ENCODE measurements around the gene SRGAP2C.
"Not testable (repeated sequence)": the region's sequence is repeated elsewhere in the genome, so short reads cannot be mapped to it uniquely, and the experiment has no call there.

The SRGAP2C gene

GRCh38 chr1:121361451-121362233, 176.9 kb downstream of the SRGAP2C start:
- FAIRE-seq; DNase-seq (ENCODE audit: insufficient read length, low spot score): not testable (repeated sequence)

DNA sequence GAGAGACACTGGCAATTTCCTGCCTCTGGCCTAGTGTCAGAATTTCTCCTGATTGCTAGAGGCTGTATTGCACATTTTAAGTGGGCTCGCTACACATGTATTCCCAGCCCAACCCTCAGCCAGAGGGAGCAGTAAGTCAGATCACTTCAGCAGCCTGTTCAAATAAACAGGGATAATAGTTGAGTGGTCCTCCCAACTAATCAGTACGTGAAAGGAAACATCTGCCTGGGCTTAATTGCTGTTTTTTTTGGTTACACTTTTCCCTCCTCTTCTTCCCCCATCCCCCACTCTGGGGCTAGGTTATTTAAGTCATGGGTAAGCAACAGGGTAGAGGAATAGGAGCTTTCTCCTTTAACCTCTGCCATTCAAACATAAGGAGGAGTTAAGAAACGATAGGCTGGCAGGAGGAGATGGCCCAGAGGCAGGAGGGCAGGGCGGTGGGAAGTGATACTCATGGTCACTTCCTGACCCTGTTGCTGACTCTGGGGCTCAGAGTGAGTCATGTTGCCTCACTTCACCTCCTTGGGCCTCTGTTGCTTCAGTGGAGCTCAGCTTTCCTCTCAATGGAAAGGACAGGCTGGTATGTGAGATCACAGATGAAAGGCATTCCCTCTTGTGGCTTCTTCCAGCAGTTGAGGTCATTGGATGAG, 177.6 kb downstream of the SRGAP2C start:
- DNase-seq (ENCODE audit: insufficient read length, low spot score); FAIRE-seq: not testable (repeated sequence)

GRCh38 chr1:121365316-121365715, 180.5 kb downstream of the SRGAP2C start:
- not testable (repeated sequence) for DNase-seq (ENCODE audit: insufficient read length, low spot score); FAIRE-seq

DNA sequence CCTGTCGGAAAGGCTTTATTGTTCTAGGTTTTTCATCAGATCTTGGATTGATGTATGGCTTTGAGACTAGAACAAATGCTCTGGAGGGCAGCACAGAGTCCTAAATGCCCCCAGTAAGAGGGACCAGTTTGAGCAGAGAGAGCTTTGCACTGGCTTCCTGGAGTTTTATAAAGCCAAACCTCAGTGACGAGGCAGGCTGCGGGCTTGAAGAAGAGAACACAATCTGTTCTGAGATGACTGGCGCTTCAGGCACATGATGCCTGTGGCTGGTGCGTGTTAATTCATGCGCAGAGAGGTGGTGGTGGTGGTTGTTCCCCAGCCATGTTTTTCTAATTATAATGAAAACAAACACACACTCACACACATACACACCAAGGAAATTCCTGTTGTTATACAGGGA, 180.9 kb downstream of the SRGAP2C start:
- not testable (repeated sequence) for DNase-seq (ENCODE audit: insufficient read length, low spot score); FAIRE-seq

GRCh38 chr1:121366171-121366570, 181.4 kb downstream of the SRGAP2C start:
- not testable (repeated sequence) for FAIRE-seq; DNase-seq (ENCODE audit: insufficient read length, low spot score)

- DNase-seq (ENCODE audit: insufficient read length, low spot score); FAIRE-seq: not testable (repeated sequence)
Measured at GRCh38 chr1:121368910-121369309, 184.1 kb downstream of the SRGAP2C start.

DNA sequence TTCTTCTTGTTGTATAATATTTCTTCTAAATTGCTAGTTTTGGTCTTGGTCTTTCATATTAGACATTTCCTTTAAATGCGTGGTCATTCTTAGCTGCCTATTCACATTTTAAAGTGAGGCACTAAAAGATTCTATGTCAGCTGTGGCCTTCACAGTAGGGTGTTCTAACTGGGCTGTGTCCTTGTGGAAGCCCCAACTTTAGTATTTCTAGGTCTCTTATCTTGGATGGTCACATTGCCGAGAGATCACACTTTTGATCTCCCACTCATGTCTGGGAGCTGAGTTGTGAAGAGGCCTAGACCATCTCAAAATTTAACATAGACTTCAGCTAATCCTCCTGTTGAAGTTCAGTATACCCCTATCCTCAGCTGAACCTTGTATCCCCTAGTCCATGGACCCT, 185.2 kb downstream of the SRGAP2C start:
- FAIRE-seq; DNase-seq (ENCODE audit: insufficient read length, low spot score): not testable (repeated sequence)

GRCh38 chr1:121374851-121375367, 190.1 kb downstream of the SRGAP2C start:
- DNase-seq (ENCODE audit: insufficient read length, low spot score); FAIRE-seq: not testable (repeated sequence)

GRCh38 chr1:121376986-121377385, 192.2 kb downstream of the SRGAP2C start:
- not testable (repeated sequence) for FAIRE-seq

GRCh38 chr1:121378757-121379156, 194.0 kb downstream of the SRGAP2C start:
- not testable (repeated sequence) for FAIRE-seq; DNase-seq (ENCODE audit: insufficient read length, low spot score)

More at GRCh38 chr1:121376986-121377385, 192.2 kb downstream of the SRGAP2C start:
- DNase-seq (ENCODE audit: insufficient read length, low spot score) = not testable (repeated sequence)

DNA sequence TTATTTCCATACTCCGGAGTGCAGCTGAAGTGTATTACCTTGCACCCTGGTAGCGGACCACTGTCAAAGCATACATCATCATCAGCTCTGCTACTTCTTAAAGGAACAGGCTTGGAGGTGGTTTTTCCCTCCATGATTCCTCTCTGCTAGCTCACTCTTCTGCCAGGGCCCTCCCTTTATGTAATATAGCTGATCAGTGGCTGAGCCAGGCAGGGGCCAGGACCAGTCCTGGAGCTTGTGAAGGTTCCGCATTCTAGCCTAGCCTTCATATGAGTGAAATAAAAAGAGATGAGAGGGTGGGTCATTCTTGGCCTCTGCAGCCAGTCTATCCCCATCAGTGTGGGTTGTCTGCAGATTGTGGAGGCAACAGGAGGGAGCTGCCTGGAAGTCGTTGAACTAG, 200.0 kb downstream of the SRGAP2C start:
- not testable (repeated sequence) for FAIRE-seq; DNase-seq (ENCODE audit: insufficient read length, low spot score)

- DNase-seq (ENCODE audit: insufficient read length, low spot score); FAIRE-seq: not testable (repeated sequence)
Measured at GRCh38 chr1:121385162-121385561, 200.4 kb downstream of the SRGAP2C start.

- not testable (repeated sequence) for DNase-seq (ENCODE audit: insufficient read length, low spot score); FAIRE-seq
Measured at GRCh38 chr1:121385563-121386288, 201.0 kb downstream of the SRGAP2C start.

GRCh38 chr1:121386319-121386948, 201.7 kb downstream of the SRGAP2C start:
- not testable (repeated sequence) for FAIRE-seq

DNA sequence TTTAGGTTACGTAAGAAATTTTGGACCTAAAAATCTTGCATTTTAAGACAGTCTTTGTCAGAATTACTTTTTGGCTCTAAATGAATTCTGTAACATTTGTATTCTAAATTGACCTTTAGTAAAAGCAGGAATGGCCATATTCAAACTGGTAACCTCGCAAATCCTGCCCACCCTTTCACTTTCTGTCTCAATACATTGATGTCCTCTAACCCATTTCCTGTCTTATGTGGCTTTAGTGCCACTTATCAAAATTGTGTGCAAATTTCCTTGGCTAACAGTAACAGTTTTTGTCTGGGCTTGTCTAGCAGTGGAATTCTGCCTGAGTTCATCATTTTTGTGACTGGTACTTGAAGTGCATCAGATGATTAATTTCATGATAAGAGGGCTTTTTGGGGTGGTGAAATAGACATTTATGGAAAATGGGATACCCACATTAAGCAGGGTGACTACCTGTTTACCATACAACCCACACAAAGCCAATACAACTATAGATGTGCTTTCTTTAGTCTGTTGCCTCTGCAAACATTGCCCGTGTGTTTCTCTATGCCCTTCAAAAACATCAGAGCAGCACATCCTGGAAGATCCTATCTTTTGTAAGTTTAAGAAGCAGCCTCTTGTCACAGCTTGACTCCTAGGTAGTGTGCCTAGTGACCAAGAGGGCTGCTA, 205.3 kb downstream of the SRGAP2C start:
- not testable (repeated sequence) for DNase-seq (ENCODE audit: insufficient read length, low spot score); FAIRE-seq

More at GRCh38 chr1:121386319-121386948, 201.7 kb downstream of the SRGAP2C start:
- not testable (repeated sequence) for DNase-seq (ENCODE audit: insufficient read length, low spot score)

DNA sequence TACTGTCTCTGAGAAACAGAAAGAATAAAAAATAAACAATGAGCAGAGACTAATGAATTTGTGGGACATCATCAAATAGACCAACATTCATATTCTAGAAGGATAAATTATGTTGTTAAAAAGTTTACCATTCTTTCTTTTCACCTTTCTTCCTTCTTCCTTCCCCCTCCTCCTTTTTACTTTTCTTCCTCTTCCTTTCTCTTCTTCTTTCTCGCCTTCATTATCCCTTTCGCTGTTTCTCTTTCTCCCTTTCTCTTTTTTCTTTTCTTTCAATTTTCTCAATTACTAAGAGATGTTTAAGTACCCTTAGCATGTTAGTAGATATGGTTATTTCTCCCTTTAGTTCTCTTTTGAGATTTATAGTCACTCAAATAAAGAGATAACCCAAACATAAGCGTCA, 207.4 kb downstream of the SRGAP2C start:
- not testable (repeated sequence) for DNase-seq (ENCODE audit: insufficient read length, low spot score); FAIRE-seq

GRCh38 chr1:121395718-121396201, 211.0 kb downstream of the SRGAP2C start:
- not testable (repeated sequence) for DNase-seq (ENCODE audit: insufficient read length, low spot score); FAIRE-seq

DNA sequence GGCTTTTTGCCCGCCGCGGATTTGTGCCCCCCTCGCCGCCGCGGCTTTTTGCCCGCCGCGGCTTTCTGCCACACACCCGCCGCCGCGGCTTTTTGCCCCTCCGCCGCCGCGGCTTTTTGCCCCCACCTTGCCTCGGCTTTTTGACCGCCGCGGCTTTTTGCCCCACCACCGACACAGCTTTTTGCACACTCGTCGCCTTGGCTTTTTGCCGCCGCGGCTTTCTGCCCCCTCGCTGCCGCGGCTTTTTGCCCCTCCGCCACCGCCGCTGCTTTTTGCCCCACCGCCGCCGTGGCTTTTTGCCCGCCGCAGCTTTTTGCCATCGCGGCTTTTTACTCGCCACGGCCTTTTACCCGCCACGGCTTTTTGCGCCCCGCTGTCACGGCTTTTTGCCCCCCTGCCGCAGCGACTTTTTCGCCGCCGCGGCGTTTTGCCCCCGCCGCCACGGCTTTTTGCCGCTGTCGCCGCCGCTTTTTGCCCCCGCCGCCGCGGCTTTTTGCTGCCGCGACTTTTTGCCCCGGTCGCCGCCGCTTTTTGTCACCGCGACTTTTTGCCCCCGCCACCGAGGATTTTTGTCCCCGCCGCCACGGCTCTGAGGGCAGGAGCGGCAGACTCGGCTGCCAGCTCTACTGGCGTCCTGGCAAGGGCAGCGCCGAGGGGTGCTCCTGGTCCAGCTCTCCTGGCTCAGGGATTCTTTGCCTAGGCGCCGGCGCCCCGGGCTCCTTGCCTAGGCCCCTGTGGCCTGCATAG, 211.7 kb downstream of the SRGAP2C start:
- not testable (repeated sequence) for FAIRE-seq; DNase-seq (ENCODE audit: insufficient read length, low spot score)
